Calu3 (cell line): ENCODE measurements around the gene PTK6. TPM values are rescaled to one million over a fixed set of nuclear protein-coding genes. Genes with fewer than 3 reads are reported as not detected.
"Not testable (repeated sequence)": the region's sequence is repeated elsewhere in the genome, so short reads cannot be mapped to it uniquely, and the experiment has no call there.

Source experiments
- BruUV-seq: library from RNA; stranded (reverse); fragments of 400-500 nt; replicated peaks from 2 replicates; lab custom pipeline; 2021; lab: Mats Ljungman, UMichigan
- CTCF ChIA-PET: fragments of 300-600 bp; sonication (Branson Sonifier 250); formaldehyde crosslinking; loops from one replicate; lab custom pipeline; 2022; ENCODE audit warnings: antibody characterized with exemption; lab: Charles Lee
- DNase-seq: peaks from one replicate; pipeline ENCODE4 v3.0.0; 2022
- H3K27ac Mint-ChIP-seq: one replicate; pipeline ENCODE4 v1.8.0; 2022; ENCODE audit warnings: mixed read lengths; ENCODE audit not compliant: unreplicated experiment
- H3K27me3 Mint-ChIP-seq: one replicate; pipeline ENCODE4 v1.8.0; 2022; ENCODE audit warnings: mixed read lengths; ENCODE audit not compliant: unreplicated experiment
- H3K36me3 Mint-ChIP-seq: one replicate; pipeline ENCODE4 v1.8.0; 2022; ENCODE audit warnings: mild to moderate bottlenecking, moderate library complexity, mixed read lengths; ENCODE audit not compliant: insufficient read depth, unreplicated experiment
- H3K4me1 Mint-ChIP-seq: one replicate; pipeline ENCODE4 v1.8.0; 2022; ENCODE audit warnings: mild to moderate bottlenecking, low read depth, mixed read lengths; ENCODE audit not compliant: unreplicated experiment
- H3K4me3 Mint-ChIP-seq: one replicate; pipeline ENCODE4 v1.8.0; 2022; ENCODE audit warnings: mild to moderate bottlenecking, low read depth, moderate library complexity, mixed read lengths; ENCODE audit not compliant: unreplicated experiment
- H3K9me3 Mint-ChIP-seq: one replicate; pipeline ENCODE4 v1.8.0; 2022; ENCODE audit warnings: low read depth, mixed read lengths; ENCODE audit not compliant: unreplicated experiment
- CTCF ChIP-seq: fragments of 200-600 bp; IDR thresholded peaks from one replicate; pipeline ENCODE4 v1.8.0; 2022; ENCODE audit warnings: antibody characterized with exemption; ENCODE audit not compliant: unreplicated experiment
- intact Hi-C: fragments of 100-400 bp; cut with micrococcal nuclease; formaldehyde crosslinking; loops from one replicate; pipeline ENCODE4 v1.10.0; 2022; ENCODE audit not compliant: unreplicated experiment
- total RNA-seq: library from RNA; stranded (reverse); gene quantifications from 2 replicates; pipeline ENCODE4 v1.2.3, GENCODE V29; 2022

PTK6 gene
- total RNA-seq, 1 experiment from 2014 or later = 15.9 TPM

- BruUV-seq = no TSS peak
- Mint-ChIP-seq H3K27ac (no peak overlapping the region), H3K9me3 (no peaks in the 10 kb centered on the region), H3K27me3 (peaks cover 65% of the 10 kb centered on the region), H3K4me3 (peak overlapping the region; percentile 32), H3K4me1 (peaks cover 46% of the 10 kb centered on the region), H3K36me3 (peaks cover 36% of the 10 kb centered on the region)
- no peak for TF ChIP-seq CTCF
- CTCF ChIA-PET = interaction anchor here (0.6 to 1.4 kb wide), 6 partner anchors 9 to 102 kb away, joined by 3 to 9 read pairs (median 4); no protein-coding TSS in a partner anchor
- peak; percentile 40 for DNase-seq
- intact Hi-C loops = no loop called here
Measured at GRCh38 chr20:63483834-63484233, 53.3 kb downstream of the PTK6 start.

- Mint-ChIP-seq H3K27ac (peak overlapping the region; percentile 19), H3K4me3 (peak overlapping the region; percentile 32), H3K36me3 (peaks cover 28% of the 10 kb centered on the region), H3K9me3 (no peaks in the 10 kb centered on the region), H3K4me1 (peaks cover 46% of the 10 kb centered on the region), H3K27me3 (peaks cover 82% of the 10 kb centered on the region)
- no TSS peak for BruUV-seq
- DNase-seq = no peak
- no peak for TF ChIP-seq CTCF
- intact Hi-C loops = no loop called here
- CTCF ChIA-PET = interaction anchor here (0.6 to 0.9 kb wide), 2 partner anchors 9 to 693 kb away, joined by 3 to 4 read pairs; no protein-coding TSS in a partner anchor
Measured at GRCh38 chr20:63482021-63482587, 55.1 kb downstream of the PTK6 start.

GRCh38 chr20:63481503-63481902, 55.7 kb downstream of the PTK6 start:
- intact Hi-C loops = no loop called here
- H3K36me3 Mint-ChIP-seq = peaks cover 22% of the 10 kb centered on the region
- no TSS peak for BruUV-seq
- no peak overlapping the region for H3K4me3 Mint-ChIP-seq
- no peak for DNase-seq
- no peak for TF ChIP-seq CTCF
- no peak overlapping the region for H3K27ac Mint-ChIP-seq
- no peaks in the 10 kb centered on the region for H3K9me3 Mint-ChIP-seq
- H3K4me1 Mint-ChIP-seq = peaks cover 46% of the 10 kb centered on the region
- CTCF ChIA-PET = no interaction called here
- peaks cover 88% of the 10 kb centered on the region for H3K27me3 Mint-ChIP-seq

GRCh38 chr20:63479695-63480419, 57.3 kb downstream of the PTK6 start:
- H3K36me3 Mint-ChIP-seq, BruUV-seq, intact Hi-C loops, H3K27ac Mint-ChIP-seq, H3K9me3 Mint-ChIP-seq: not testable (repeated sequence)
- CTCF ChIA-PET = interaction anchor here (1.2 kb wide), 1 partner anchor 16 kb away, joined by 3 read pairs; no protein-coding TSS in a partner anchor
- H3K4me1 Mint-ChIP-seq = peaks cover 46% of the 10 kb centered on the region
- peak overlapping the region; percentile 50 for H3K4me3 Mint-ChIP-seq
- peak; percentile 49 for DNase-seq
- peaks cover 100% of the 10 kb centered on the region for H3K27me3 Mint-ChIP-seq
